Lower lobe of right lung (tissue), 2 donors: ENCODE measurements around the gene NRXN3. TPM values are rescaled to one million over a fixed set of nuclear protein-coding genes. Genes with fewer than 3 reads are reported as not detected.

Experiments used
- ATAC-seq, 2 donors: fragments of 200-7000 bp; cut with Tn5 transposase; one replicate each; pipeline ENCODE4 v1.9.1; 2020 to 2022; ENCODE audit warnings: mild to moderate bottlenecking in 2 of 2, moderate library complexity in 2 of 2
- DNase-seq: peaks from one replicate; pipeline ENCODE4 v3.0.0-alpha.2; 2020
- H3K27ac ChIP-seq: fragments of 200-600 bp; one replicate; pipeline ENCODE4 v1.8.0; 2022
- H3K27me3 ChIP-seq: fragments of 200-600 bp; one replicate; pipeline ENCODE4 v1.8.0; 2022; ENCODE audit warnings: low read depth
- H3K36me3 ChIP-seq: fragments of 200-600 bp; one replicate; pipeline ENCODE4 v1.8.0; 2022; ENCODE audit warnings: mild to moderate bottlenecking
- H3K4me1 ChIP-seq: fragments of 200-600 bp; one replicate; pipeline ENCODE4 v1.8.0; 2022
- H3K4me3 ChIP-seq: fragments of 200-600 bp; one replicate; pipeline ENCODE4 v1.8.0; 2022; ENCODE audit warnings: mild to moderate bottlenecking
- H3K9me3 ChIP-seq: fragments of 200-600 bp; one replicate; pipeline ENCODE4 v1.8.0; 2022
- intact Hi-C: fragments of 100-400 bp; cut with DNase I; formaldehyde crosslinking; loops from one replicate; pipeline ENCODE4 v1.11.0; 2022
- total RNA-seq: library from RNA; stranded (reverse); fragmentation: NEBNext Ultra II Directional; extraction: Animal tissue kit (Norgen Biotek cat#: 25700); gene quantifications from one replicate; pipeline ENCODE4 v1.2.1, GENCODE V29; 2021
- TF ChIP-seq, protein P1 (sequence below): fragments of 200-600 bp; IDR thresholded peaks from one replicate; pipeline ENCODE4 v1.8.0; 2022; ENCODE audit warnings: antibody characterized with exemption, mild to moderate bottlenecking
- donor health status: DM: no; HTN: yes; CAD: no; lungs with severe emphysema.

NRXN3 gene
- total RNA-seq, 1 donor from 2014 or later, result 9.0 TPM

GRCh38 chr14:79493081-79493645, 1323.0 kb downstream of the NRXN3 start:
- no peak overlapping the region for H3K4me3 ChIP-seq
- TF ChIP-seq, protein P1, sequence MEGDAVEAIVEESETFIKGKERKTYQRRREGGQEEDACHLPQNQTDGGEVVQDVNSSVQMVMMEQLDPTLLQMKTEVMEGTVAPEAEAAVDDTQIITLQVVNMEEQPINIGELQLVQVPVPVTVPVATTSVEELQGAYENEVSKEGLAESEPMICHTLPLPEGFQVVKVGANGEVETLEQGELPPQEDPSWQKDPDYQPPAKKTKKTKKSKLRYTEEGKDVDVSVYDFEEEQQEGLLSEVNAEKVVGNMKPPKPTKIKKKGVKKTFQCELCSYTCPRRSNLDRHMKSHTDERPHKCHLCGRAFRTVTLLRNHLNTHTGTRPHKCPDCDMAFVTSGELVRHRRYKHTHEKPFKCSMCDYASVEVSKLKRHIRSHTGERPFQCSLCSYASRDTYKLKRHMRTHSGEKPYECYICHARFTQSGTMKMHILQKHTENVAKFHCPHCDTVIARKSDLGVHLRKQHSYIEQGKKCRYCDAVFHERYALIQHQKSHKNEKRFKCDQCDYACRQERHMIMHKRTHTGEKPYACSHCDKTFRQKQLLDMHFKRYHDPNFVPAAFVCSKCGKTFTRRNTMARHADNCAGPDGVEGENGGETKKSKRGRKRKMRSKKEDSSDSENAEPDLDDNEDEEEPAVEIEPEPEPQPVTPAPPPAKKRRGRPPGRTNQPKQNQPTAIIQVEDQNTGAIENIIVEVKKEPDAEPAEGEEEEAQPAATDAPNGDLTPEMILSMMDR, result no peak
- intact Hi-C loops, result no loop called here
- H3K9me3 ChIP-seq, result no peaks in the 10 kb centered on the region
- DNase-seq (no peak), ATAC-seq (no peak)
- no peaks in the 10 kb centered on the region for H3K27me3 ChIP-seq
- no peaks in the 10 kb centered on the region for H3K4me1 ChIP-seq
- no peaks in the 10 kb centered on the region for H3K36me3 ChIP-seq
- H3K27ac ChIP-seq, result no peak overlapping the region

DNA sequence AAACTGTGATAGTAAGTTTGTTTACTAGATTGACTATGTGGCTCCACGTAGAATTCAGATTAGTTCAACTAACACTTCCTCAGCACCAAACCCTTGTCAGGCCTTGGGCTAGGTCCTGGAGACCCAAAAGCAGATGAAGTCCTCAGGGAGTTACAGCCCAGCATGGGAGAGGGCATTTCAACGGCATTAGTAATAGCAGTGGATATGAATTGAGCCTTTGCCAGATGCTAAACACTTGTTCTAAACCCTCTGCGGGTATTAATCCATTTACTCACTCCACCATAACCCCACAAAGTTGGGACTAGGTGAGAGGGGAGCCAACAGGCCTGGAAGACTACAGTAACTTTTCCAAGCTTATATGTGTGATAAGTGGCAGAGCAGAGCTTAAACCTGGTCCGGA, 1326.5 kb downstream of the NRXN3 start:
- H3K27ac ChIP-seq, result no peak overlapping the region
- intact Hi-C loops, result no loop called here
- no peaks in the 10 kb centered on the region for H3K27me3 ChIP-seq
- H3K4me1 ChIP-seq, result no peaks in the 10 kb centered on the region
- no peak for ATAC-seq
- no peaks in the 10 kb centered on the region for H3K9me3 ChIP-seq
- TF ChIP-seq, protein P1, result no peak
- no peaks in the 10 kb centered on the region for H3K36me3 ChIP-seq
- no peak for DNase-seq
- H3K4me3 ChIP-seq, result no peak overlapping the region

- H3K27me3 ChIP-seq, result no peaks in the 10 kb centered on the region
- no peak overlapping the region for H3K4me3 ChIP-seq
- TF ChIP-seq, protein P1, result no peak
- H3K4me1 ChIP-seq, result no peaks in the 10 kb centered on the region
- no peak for ATAC-seq
- no peak overlapping the region for H3K27ac ChIP-seq
- H3K36me3 ChIP-seq, result no peaks in the 10 kb centered on the region
- intact Hi-C loops, result no loop called here
- no peaks in the 10 kb centered on the region for H3K9me3 ChIP-seq
- no peak for DNase-seq
Observed at GRCh38 chr14:79500489-79500888, 1330.3 kb downstream of the NRXN3 start.

- no peak for DNase-seq
- no peak overlapping the region for H3K4me3 ChIP-seq
- H3K36me3 ChIP-seq, result no peaks in the 10 kb centered on the region
- no peak for ATAC-seq
- TF ChIP-seq, protein P1, result no peak
- intact Hi-C loops, result no loop called here
- H3K27me3 ChIP-seq, result no peaks in the 10 kb centered on the region
- no peaks in the 10 kb centered on the region for H3K9me3 ChIP-seq
- no peak overlapping the region for H3K27ac ChIP-seq
- H3K4me1 ChIP-seq, result no peaks in the 10 kb centered on the region
Observed at GRCh38 chr14:79502136-79502750, 1332.1 kb downstream of the NRXN3 start.

- Histone ChIP-seq H3K27me3 (no peaks in the 10 kb centered on the region), H3K27ac (no peak overlapping the region), H3K9me3 (no peaks in the 10 kb centered on the region), H3K4me3 (no peak overlapping the region), H3K4me1 (no peaks in the 10 kb centered on the region), H3K36me3 (no peaks in the 10 kb centered on the region)
- intact Hi-C loops, result no loop called here
- TF ChIP-seq, protein P1, result no peak
- no peak for DNase-seq
- no peak for ATAC-seq
Observed at GRCh38 chr14:79502751-79503148, 1332.6 kb downstream of the NRXN3 start.
